BLaER1 treated with 17β-estradiol and CSF1 and Interleukin-3, amounts not matched to agents 10 nM and 100 nM (cell line): ENCODE measurements around the gene SLC19A2.

Source experiments
- H3K27ac ChIP-seq, 11 experiments: shearing (Covaris generic); formaldehyde crosslinking; 2 replicates each; pipeline ENCODE4 v1.8.1; 2022
- H3K27me3 ChIP-seq, 11 experiments: shearing (Covaris generic); formaldehyde crosslinking; 2 replicates each; pipeline ENCODE4 v1.8.1; 2022
- H3K36me3 ChIP-seq, 11 experiments: shearing (Covaris generic); formaldehyde crosslinking; 2 replicates each; pipeline ENCODE4 v1.8.1; 2022
- H3K4me1 ChIP-seq, 10 experiments: shearing (Covaris generic); formaldehyde crosslinking; 2 replicates each; pipeline ENCODE4 v1.8.1; 2022
- H3K4me2 ChIP-seq, 11 experiments: shearing (Covaris generic); formaldehyde crosslinking; 2 replicates each; pipeline ENCODE4 v1.8.1; 2022
- H3K4me3 ChIP-seq, 10 experiments: shearing (Covaris generic); formaldehyde crosslinking; 2 replicates each; pipeline ENCODE4 v1.8.1; 2022
- H3K9ac ChIP-seq, 11 experiments: shearing (Covaris generic); formaldehyde crosslinking; 2 replicates each; pipeline ENCODE4 v1.8.1; 2022
- H3K9me3 ChIP-seq, 11 experiments: shearing (Covaris generic); formaldehyde crosslinking; replicated peaks in 1 of 11; 2 replicates each; pipeline ENCODE4 v1.8.1; 2022
- H4K20me1 ChIP-seq, 11 experiments: shearing (Covaris generic); formaldehyde crosslinking; 2 replicates each; pipeline ENCODE4 v1.8.1; 2022
- Cebpa-rat ChIP-seq, 11 experiments: shearing (Covaris generic); IDR thresholded peaks; 2 replicates each; pipeline ENCODE4 v1.8.1; 2022

The SLC19A2 gene

DNA sequence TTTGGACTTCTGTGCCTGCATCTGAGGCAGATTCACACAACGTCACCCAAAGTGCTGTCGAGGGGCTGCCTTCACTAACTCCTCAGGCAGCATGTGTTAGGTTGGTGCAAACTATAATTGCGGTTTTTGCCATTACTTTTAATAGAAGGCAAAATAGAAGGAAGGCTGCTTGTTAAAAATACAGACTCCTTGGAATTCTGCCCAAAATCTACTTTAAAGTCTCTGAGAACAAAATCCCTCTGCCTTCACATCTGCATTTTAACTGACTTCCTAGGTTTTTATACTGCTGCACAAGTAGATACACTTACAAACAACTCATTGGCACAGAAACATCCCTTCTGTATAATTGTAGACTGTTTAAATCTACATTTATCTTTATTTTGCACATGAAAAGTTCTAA lies 41.3 kb upstream of the SLC19A2 start:
- Histone ChIP-seq H3K4me3 (no peak overlapping the region), H3K9ac (no peak overlapping the region), H3K36me3 (no peaks in the 10 kb centered on the region), H3K9me3 (no peaks in the 10 kb centered on the region), H3K27ac (no peak overlapping the region), H3K4me1 (peaks cover 0 to 11% (median 4%) of the 10 kb centered on the region in 10 experiments; a peak in 6 of 20 replicates), H3K4me2 (no peak overlapping the region), H3K27me3 (no peaks in the 10 kb centered on the region), H4K20me1 (no peaks in the 10 kb centered on the region)
- TF ChIP-seq Cebpa-rat (IDR thresholded peaks at IDR 0.05) = no peak

- Histone ChIP-seq H3K4me1 (peaks cover 0 to 11% (median 4%) of the 10 kb centered on the region in 10 experiments; a peak in 6 of 20 replicates), H3K36me3 (no peaks in the 10 kb centered on the region), H3K4me2 (no peak overlapping the region), H3K27me3 (no peaks in the 10 kb centered on the region), H3K9ac (no peak overlapping the region), H3K27ac (no peak overlapping the region), H3K4me3 (no peak overlapping the region), H3K9me3 (no peaks in the 10 kb centered on the region), H4K20me1 (no peaks in the 10 kb centered on the region)
- no peak for TF ChIP-seq Cebpa-rat (IDR thresholded peaks at IDR 0.05)
Measured at GRCh38 chr1:169526120-169526832, 40.5 kb upstream of the SLC19A2 start.

DNA sequence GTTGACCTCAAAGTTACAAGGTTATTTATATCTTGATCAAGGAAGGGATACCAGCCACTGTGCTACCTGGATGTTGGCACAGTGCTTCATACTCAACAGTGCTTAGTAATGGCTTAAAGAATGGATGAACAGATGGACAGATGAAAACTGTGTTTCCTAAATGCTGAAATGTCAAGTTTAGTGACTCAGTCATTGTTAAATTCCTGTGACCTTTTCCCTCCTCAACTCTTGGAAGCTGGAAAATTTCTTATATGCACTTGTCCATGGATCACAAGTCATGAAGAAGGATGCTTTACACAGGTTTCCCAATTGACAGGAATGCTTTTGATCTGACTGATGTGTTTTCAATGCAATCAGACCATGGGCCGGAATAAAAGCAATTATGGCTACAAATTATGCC lies 39.6 kb upstream of the SLC19A2 start:
- no peaks in the 10 kb centered on the region for H3K36me3 ChIP-seq
- no peaks in the 10 kb centered on the region for H3K27me3 ChIP-seq
- no peak for TF ChIP-seq Cebpa-rat (IDR thresholded peaks at IDR 0.05)
- no peaks in the 10 kb centered on the region for H3K9me3 ChIP-seq
- H3K27ac ChIP-seq = no peak overlapping the region
- no peak overlapping the region for H3K4me2 ChIP-seq
- peaks cover 0 to 11% (median 4%) of the 10 kb centered on the region in 10 experiments; a peak in 6 of 20 replicates for H3K4me1 ChIP-seq
- no peak overlapping the region for H3K4me3 ChIP-seq
- no peaks in the 10 kb centered on the region for H4K20me1 ChIP-seq
- H3K9ac ChIP-seq = no peak overlapping the region

GRCh38 chr1:169523904-169524303 lies 38.2 kb upstream of the SLC19A2 start:
- H3K36me3 ChIP-seq = no peaks in the 10 kb centered on the region
- H3K4me1 ChIP-seq = peaks cover 0 to 9% (median 2%) of the 10 kb centered on the region in 10 experiments; a peak in 6 of 20 replicates
- no peaks in the 10 kb centered on the region for H3K27me3 ChIP-seq
- no peak for TF ChIP-seq Cebpa-rat (IDR thresholded peaks at IDR 0.05)
- no peak overlapping the region for H3K4me3 ChIP-seq
- no peaks in the 10 kb centered on the region for H3K9me3 ChIP-seq
- H3K9ac ChIP-seq = no peak overlapping the region
- no peak overlapping the region for H3K4me2 ChIP-seq
- no peaks in the 10 kb centered on the region for H4K20me1 ChIP-seq
- H3K27ac ChIP-seq = no peak overlapping the region

DNA sequence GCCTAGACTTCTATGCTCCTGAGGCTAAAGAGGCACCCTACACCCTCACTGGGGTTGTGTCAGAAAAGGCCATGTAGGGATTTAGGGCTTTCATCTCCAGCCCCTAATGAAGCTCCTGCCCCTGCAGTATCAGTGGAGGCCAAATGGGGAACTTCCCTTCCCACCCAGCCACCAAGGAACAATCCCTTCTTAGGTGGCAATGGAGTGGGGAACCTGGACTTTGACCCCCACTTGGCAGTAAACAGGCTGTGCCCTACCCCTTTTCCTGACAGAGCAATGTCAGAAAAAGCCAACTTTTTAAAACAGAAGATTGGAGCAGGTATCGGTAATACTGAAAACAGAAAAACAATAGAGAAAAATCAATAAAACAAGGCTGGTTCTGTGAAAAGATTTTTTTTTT lies 35.5 kb upstream of the SLC19A2 start:
- no peak overlapping the region for H3K4me2 ChIP-seq
- no peaks in the 10 kb centered on the region for H3K4me1 ChIP-seq
- no peaks in the 10 kb centered on the region for H3K36me3 ChIP-seq
- no peaks in the 10 kb centered on the region for H4K20me1 ChIP-seq
- no peak overlapping the region for H3K4me3 ChIP-seq
- no peaks in the 10 kb centered on the region for H3K9me3 ChIP-seq
- no peak overlapping the region for H3K27ac ChIP-seq
- H3K27me3 ChIP-seq = no peaks in the 10 kb centered on the region
- TF ChIP-seq Cebpa-rat (IDR thresholded peaks at IDR 0.05) = no peak
- H3K9ac ChIP-seq = no peak overlapping the region

DNA sequence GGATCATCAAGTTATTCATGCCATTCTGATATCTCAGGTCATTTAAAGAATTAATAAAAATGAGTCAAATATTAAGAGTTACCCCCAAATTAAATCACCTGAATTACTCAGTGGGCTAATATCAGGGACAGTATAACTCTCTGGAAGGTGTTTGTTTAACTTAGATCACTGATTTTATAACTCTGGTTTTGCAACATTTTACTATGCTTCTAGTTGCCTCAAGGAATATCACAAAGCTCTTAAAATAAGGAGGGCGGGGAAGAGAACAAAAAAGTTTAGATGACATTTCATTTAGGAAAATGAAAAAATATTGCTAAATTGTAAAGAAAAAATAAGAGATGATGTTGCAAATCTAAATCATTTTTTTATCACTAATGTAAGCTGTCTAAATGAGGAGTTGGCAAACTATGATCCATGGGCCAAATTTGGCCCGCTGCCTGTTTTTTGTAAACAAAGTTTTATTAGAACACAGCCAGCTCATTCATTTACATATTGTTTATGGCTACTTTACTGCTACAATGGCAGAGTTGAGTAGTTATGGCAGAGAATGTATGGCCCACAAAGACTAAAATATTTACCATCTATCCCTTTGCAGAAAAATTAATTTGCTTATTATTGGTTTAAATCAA lies 31.9 kb upstream of the SLC19A2 start:
- Histone ChIP-seq H3K9me3 (no peaks in the 10 kb centered on the region), H3K36me3 (no peaks in the 10 kb centered on the region), H3K4me1 (peaks cover 4 to 28% (median 23%) of the 10 kb centered on the region in 10 experiments; a peak in 16 of 20 replicates), H3K4me2 (no peak overlapping the region), H3K27ac (no peak overlapping the region), H3K27me3 (no peaks in the 10 kb centered on the region), H3K9ac (no peak overlapping the region), H4K20me1 (no peaks in the 10 kb centered on the region), H3K4me3 (no peak overlapping the region)
- no peak for TF ChIP-seq Cebpa-rat (IDR thresholded peaks at IDR 0.05)

GRCh38 chr1:169515641-169516040 lies 29.9 kb upstream of the SLC19A2 start:
- Histone ChIP-seq H3K36me3 (no peaks in the 10 kb centered on the region), H3K4me2 (peak overlapping the region in 1 of 11 experiments; percentile 82; a peak in 1 of 22 replicates), H3K9me3 (no peaks in the 10 kb centered on the region), H4K20me1 (no peaks in the 10 kb centered on the region), H3K27me3 (no peaks in the 10 kb centered on the region), H3K4me3 (no peak overlapping the region), H3K27ac (peak overlapping the region in 2 of 11 experiments; percentile 13 to 87; a peak in 1 of 22 replicates), H3K9ac (no peak overlapping the region), H3K4me1 (peaks cover 4 to 45% (median 39%) of the 10 kb centered on the region in 10 experiments; a peak in 16 of 20 replicates)
- TF ChIP-seq Cebpa-rat (IDR thresholded peaks at IDR 0.05) = no peak

- no peaks in the 10 kb centered on the region for H3K27me3 ChIP-seq
- H3K9ac ChIP-seq = no peak overlapping the region
- H3K4me2 ChIP-seq = peak overlapping the region in 7 of 11 experiments; percentile 22 to 87 (median 63); a peak in 12 of 22 replicates
- no peak for TF ChIP-seq Cebpa-rat (IDR thresholded peaks at IDR 0.05)
- H3K36me3 ChIP-seq = no peaks in the 10 kb centered on the region
- H4K20me1 ChIP-seq = no peaks in the 10 kb centered on the region
- peak overlapping the region in 7 of 11 experiments; percentile 55 to 88 (median 82); a peak in 13 of 22 replicates for H3K27ac ChIP-seq
- H3K9me3 ChIP-seq = no peaks in the 10 kb centered on the region
- peaks cover 4 to 49% (median 40%) of the 10 kb centered on the region in 10 experiments; a peak in 16 of 20 replicates for H3K4me1 ChIP-seq
- H3K4me3 ChIP-seq = no peak overlapping the region
Measured at GRCh38 chr1:169514566-169515270, 29.0 kb upstream of the SLC19A2 start.

DNA sequence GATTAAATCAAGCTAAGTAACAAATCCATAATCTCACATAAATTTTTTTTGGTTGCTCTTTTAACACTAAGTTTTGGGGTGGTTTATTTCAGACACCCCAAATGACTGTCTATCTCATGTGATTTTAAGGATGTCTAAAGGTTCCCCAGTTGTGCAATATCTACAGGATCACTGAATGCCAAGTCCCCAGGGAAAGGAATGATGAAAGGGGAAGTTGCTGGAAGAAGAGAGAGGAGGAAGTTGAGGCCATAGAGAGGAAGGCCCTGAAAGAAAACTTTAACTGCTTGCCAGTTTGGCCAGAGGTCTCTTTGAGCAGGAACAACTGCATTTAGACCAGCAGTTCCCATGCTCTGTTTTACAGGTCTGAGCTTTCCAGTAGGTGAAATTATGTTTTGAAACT lies 27.5 kb upstream of the SLC19A2 start:
- peak overlapping the region in 1 of 10 experiments; percentile 33; a peak in 2 of 20 replicates for H3K4me3 ChIP-seq
- TF ChIP-seq Cebpa-rat (IDR thresholded peaks at IDR 0.05) = peak; percentile 36 to 97 (median 81); a peak in 16 of 22 replicates
- peak overlapping the region; percentile 29 to 88 (median 76); a peak in 19 of 22 replicates for H3K27ac ChIP-seq
- peaks cover 12 to 61% (median 48%) of the 10 kb centered on the region in 10 experiments; a peak in 18 of 20 replicates for H3K4me1 ChIP-seq
- no peaks in the 10 kb centered on the region for H3K36me3 ChIP-seq
- H3K4me2 ChIP-seq = peak overlapping the region; percentile 3 to 87 (median 70); a peak in 21 of 22 replicates
- peak overlapping the region in 5 of 11 experiments; percentile 47 to 68 (median 51); a peak in 8 of 22 replicates for H3K9ac ChIP-seq
- H3K9me3 ChIP-seq = no peaks in the 10 kb centered on the region
- no peaks in the 10 kb centered on the region for H3K27me3 ChIP-seq
- H4K20me1 ChIP-seq = no peaks in the 10 kb centered on the region
